HepG2 (cell line): ENCODE results near the gene USP7. TPM values are rescaled to one million over a fixed set of nuclear protein-coding genes. Genes with fewer than 3 reads are reported as not detected.

Source experiments
- ARID5B ChIP-seq: IDR thresholded peaks from 2 replicates; pipeline ENCODE4 v1.4.0; 2020; ENCODE audit warnings: mild to moderate bottlenecking, missing genetic modification reagents
- CHD2 ChIP-seq: IDR thresholded peaks from 2 replicates; pipeline ENCODE4 v1.6.1; 2011; ENCODE audit warnings: low read depth, low read length, improper control_type of control experiment
- HES4 ChIP-seq: sonication (generic); formaldehyde crosslinking; IDR thresholded peaks from 2 replicates; pipeline ENCODE4 v1.9.0; 2021; ENCODE audit warnings: mild to moderate bottlenecking, missing genetic modification reagents, borderline replicate concordance
- KDM3A ChIP-seq: IDR thresholded peaks from 2 replicates; pipeline ENCODE4 v1.6.1; 2018; ENCODE audit warnings: low read depth, missing compliant biosample characterization
- MEIS1 ChIP-seq: sonication (generic); formaldehyde crosslinking; IDR thresholded peaks from 2 replicates; pipeline ENCODE4 v1.9.0; 2021; ENCODE audit warnings: mild to moderate bottlenecking, missing genetic modification reagents, moderate library complexity, borderline replicate concordance
- SNRNP70 ChIP-seq: fragments of 200-400 bp; formaldehyde crosslinking; IDR thresholded peaks from 2 replicates; pipeline ENCODE4 v1.6.1; 2017; ENCODE audit warnings: mild to moderate bottlenecking, low read depth, low read length, moderate library complexity
- U2AF1 ChIP-seq: fragments of 200-400 bp; formaldehyde crosslinking; optimal IDR thresholded peaks from 2 replicates; pipeline ENCODE3; 2017; ENCODE audit warnings: mild to moderate bottlenecking, low read depth, low read length
- ZFP36L2 ChIP-seq: sonication (generic); formaldehyde crosslinking; IDR thresholded peaks from 2 replicates; pipeline ENCODE4 v1.4.0; 2020; ENCODE audit warnings: missing genetic modification reagents
- ZNF343 ChIP-seq: sonication (generic); formaldehyde crosslinking; IDR thresholded peaks from 2 replicates; pipeline ENCODE4 v1.4.0; 2020; ENCODE audit warnings: mild to moderate bottlenecking, missing genetic modification reagents
- ZNF468 ChIP-seq: sonication (generic); formaldehyde crosslinking; IDR thresholded peaks from 2 replicates; pipeline ENCODE4 v1.8.0; 2022; ENCODE audit warnings: mild to moderate bottlenecking, moderate library complexity, missing genetic modification reagents
- ZNF484 ChIP-seq: sonication (generic); formaldehyde crosslinking; IDR thresholded peaks from 2 replicates; pipeline ENCODE4 v1.5.1; 2020; ENCODE audit warnings: mild to moderate bottlenecking, low read depth, missing genetic modification reagents, borderline replicate concordance
- ZSCAN9 ChIP-seq: IDR thresholded peaks from 2 replicates; pipeline ENCODE4 v1.6.1; 2016; ENCODE audit warnings: borderline replicate concordance
- polyA plus RNA-seq, 8 experiments: library from polyadenylated mRNA; depleted of rRNA in 3 of 8; stranded (reverse) in 7 of 8; unstranded in 1 of 8; fragments of >200 nt; fragmentation: Illumina TruSeq in 4 of 8; extraction: Trizol in 4 of 8; gene quantifications; 2 replicates each; pipeline versions ENCODE4 v1.2.1 to v1.2.3, GENCODE V29; 2011 to 2016; ENCODE audit warnings: low read depth in 4 of 8, missing spikeins in 1 of 8, mixed read lengths in 1 of 8; ENCODE audit not compliant: insufficient read depth in 1 of 8
- total RNA-seq, 5 experiments: library from RNA; depleted of rRNA; stranded (reverse); fragments of >200 nt; fragmentation: Illumina TruSeq; extraction: Trizol; gene quantifications; 2 replicates each; pipeline ENCODE4 v1.2.3, GENCODE V29; 2016; ENCODE audit warnings: low read depth in 1 of 5
- TF ChIP-seq, protein P1 (sequence below): sonication (generic); formaldehyde crosslinking; IDR thresholded peaks from 2 replicates; pipeline ENCODE4 v1.5.1; 2020; ENCODE audit warnings: missing genetic modification reagents, mild to moderate bottlenecking, borderline replicate concordance
- TF ChIP-seq, protein P2 (sequence below): sonication (generic); formaldehyde crosslinking; IDR thresholded peaks from 2 replicates; pipeline ENCODE4 v1.5.0; 2020; ENCODE audit warnings: missing genetic modification reagents
- TF ChIP-seq, protein P3 (sequence below): sonication (generic); formaldehyde crosslinking; IDR thresholded peaks from 2 replicates; pipeline ENCODE4 v1.9.0; 2021; ENCODE audit warnings: mild to moderate bottlenecking, missing genetic modification reagents

Gene USP7
- total and polyA plus RNA-seq, 2 of the 13 experiments (the other 11 are each of a cell fraction or from before 2014, with no cell fraction given) = 52.5 to 173 TPM

GRCh38 chr16:8867216-8867931 lies 96.3 kb downstream of the USP7 start (continued):
- TF ChIP-seq, protein P1, sequence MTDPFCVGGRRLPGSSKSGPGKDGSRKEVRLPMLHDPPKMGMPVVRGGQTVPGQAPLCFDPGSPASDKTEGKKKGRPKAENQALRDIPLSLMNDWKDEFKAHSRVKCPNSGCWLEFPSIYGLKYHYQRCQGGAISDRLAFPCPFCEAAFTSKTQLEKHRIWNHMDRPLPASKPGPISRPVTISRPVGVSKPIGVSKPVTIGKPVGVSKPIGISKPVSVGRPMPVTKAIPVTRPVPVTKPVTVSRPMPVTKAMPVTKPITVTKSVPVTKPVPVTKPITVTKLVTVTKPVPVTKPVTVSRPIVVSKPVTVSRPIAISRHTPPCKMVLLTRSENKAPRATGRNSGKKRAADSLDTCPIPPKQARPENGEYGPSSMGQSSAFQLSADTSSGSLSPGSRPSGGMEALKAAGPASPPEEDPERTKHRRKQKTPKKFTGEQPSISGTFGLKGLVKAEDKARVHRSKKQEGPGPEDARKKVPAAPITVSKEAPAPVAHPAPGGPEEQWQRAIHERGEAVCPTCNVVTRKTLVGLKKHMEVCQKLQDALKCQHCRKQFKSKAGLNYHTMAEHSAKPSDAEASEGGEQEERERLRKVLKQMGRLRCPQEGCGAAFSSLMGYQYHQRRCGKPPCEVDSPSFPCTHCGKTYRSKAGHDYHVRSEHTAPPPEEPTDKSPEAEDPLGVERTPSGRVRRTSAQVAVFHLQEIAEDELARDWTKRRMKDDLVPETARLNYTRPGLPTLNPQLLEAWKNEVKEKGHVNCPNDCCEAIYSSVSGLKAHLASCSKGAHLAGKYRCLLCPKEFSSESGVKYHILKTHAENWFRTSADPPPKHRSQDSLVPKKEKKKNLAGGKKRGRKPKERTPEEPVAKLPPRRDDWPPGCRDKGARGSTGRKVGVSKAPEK (CRISPR knock-in tag) = no peak
- TF ChIP-seq ZFP36L2 (CRISPR knock-in tag) (no peak), KDM3A (CRISPR knock-in tag) (no peak), MEIS1 (CRISPR knock-in tag) (peak; percentile 84; the same call in 1 of the 2 replicates), U2AF1 (peak; percentile 27), SNRNP70 (no peak), HES4 (CRISPR knock-in tag) (no peak), ZNF484 (CRISPR knock-in tag) (no peak), CHD2 (peak; percentile 19; the same call in 1 of the 2 replicates), ZNF468 (CRISPR knock-in tag) (no peak), ZSCAN9 (CRISPR knock-in tag) (no peak; the same call in 1 of the 2 replicates), ARID5B (no peak), ZNF343 (peak; percentile 43; the same call in 1 of the 2 replicates)
- TF ChIP-seq, protein P2, sequence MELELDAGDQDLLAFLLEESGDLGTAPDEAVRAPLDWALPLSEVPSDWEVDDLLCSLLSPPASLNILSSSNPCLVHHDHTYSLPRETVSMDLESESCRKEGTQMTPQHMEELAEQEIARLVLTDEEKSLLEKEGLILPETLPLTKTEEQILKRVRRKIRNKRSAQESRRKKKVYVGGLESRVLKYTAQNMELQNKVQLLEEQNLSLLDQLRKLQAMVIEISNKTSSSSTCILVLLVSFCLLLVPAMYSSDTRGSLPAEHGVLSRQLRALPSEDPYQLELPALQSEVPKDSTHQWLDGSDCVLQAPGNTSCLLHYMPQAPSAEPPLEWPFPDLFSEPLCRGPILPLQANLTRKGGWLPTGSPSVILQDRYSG (CRISPR knock-in tag) = no peak
- TF ChIP-seq, protein P3, sequence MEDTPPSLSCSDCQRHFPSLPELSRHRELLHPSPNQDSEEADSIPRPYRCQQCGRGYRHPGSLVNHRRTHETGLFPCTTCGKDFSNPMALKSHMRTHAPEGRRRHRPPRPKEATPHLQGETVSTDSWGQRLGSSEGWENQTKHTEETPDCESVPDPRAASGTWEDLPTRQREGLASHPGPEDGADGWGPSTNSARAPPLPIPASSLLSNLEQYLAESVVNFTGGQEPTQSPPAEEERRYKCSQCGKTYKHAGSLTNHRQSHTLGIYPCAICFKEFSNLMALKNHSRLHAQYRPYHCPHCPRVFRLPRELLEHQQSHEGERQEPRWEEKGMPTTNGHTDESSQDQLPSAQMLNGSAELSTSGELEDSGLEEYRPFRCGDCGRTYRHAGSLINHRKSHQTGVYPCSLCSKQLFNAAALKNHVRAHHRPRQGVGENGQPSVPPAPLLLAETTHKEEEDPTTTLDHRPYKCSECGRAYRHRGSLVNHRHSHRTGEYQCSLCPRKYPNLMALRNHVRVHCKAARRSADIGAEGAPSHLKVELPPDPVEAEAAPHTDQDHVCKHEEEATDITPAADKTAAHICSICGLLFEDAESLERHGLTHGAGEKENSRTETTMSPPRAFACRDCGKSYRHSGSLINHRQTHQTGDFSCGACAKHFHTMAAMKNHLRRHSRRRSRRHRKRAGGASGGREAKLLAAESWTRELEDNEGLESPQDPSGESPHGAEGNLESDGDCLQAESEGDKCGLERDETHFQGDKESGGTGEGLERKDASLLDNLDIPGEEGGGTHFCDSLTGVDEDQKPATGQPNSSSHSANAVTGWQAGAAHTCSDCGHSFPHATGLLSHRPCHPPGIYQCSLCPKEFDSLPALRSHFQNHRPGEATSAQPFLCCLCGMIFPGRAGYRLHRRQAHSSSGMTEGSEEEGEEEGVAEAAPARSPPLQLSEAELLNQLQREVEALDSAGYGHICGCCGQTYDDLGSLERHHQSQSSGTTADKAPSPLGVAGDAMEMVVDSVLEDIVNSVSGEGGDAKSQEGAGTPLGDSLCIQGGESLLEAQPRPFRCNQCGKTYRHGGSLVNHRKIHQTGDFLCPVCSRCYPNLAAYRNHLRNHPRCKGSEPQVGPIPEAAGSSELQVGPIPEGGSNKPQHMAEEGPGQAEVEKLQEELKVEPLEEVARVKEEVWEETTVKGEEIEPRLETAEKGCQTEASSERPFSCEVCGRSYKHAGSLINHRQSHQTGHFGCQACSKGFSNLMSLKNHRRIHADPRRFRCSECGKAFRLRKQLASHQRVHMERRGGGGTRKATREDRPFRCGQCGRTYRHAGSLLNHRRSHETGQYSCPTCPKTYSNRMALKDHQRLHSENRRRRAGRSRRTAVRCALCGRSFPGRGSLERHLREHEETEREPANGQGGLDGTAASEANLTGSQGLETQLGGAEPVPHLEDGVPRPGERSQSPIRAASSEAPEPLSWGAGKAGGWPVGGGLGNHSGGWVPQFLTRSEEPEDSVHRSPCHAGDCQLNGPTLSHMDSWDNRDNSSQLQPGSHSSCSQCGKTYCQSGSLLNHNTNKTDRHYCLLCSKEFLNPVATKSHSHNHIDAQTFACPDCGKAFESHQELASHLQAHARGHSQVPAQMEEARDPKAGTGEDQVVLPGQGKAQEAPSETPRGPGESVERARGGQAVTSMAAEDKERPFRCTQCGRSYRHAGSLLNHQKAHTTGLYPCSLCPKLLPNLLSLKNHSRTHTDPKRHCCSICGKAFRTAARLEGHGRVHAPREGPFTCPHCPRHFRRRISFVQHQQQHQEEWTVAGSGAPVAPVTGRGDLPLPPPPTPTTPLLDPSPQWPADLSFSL = no peak
